ENCODE measurements around the gene CDKN1A. TPM values are rescaled to one million over a fixed set of nuclear protein-coding genes. Genes with fewer than 3 reads are reported as not detected.
"Not testable (repeated sequence)": the region's sequence is repeated elsewhere in the genome, so short reads cannot be mapped to it uniquely, and the experiment has no call there.

The CDKN1A gene
- total RNA-seq, 1 experiment from 2014 or later: 170 TPM

GRCh38 chr6:36717231-36717825 is 38.8 kb downstream of the CDKN1A start:
- DNase-seq (ENCODE audit: extremely low read depth, low read depth): no peak

DNA sequence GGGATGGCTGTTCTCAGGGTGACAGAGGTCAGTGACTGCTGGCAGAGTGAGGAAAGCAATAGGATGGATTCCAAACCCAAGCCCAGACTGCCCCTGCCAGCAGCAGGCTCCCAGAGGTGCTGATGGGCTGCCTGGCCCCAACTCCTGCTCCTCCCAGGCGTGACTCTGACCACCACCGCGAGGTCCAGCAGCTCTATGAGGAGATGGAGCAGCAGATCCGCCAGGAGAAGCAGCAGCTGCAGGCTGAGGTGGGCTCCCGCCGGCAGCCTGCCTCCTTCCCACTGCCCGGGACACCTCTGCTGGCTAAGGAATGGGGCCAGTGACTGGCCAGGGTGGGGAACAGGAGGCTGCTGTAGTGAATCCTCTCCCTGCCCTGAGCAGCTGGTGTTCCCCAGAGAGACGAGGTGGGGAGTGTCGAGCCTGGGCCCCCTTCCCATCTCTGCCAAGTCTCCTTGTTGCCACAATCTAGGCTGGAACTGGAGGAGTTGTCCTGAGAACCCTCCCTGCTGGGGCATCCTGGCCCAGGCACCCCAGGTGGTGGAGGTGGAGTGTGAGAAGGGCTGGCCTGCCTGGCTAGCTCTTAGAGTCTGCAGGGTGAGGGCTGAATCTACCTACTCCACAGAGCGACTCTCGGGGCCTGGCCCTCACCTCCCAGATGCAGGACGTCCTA is 39.5 kb downstream of the CDKN1A start:
- DNase-seq (ENCODE audit: extremely low read depth, low read depth): no peak

- DNase-seq (ENCODE audit: extremely low read depth, low read depth): no peak
Measured at GRCh38 chr6:36718560-36718959, 40.0 kb downstream of the CDKN1A start.

GRCh38 chr6:36719126-36719525 is 40.6 kb downstream of the CDKN1A start:
- no peak for DNase-seq (ENCODE audit: extremely low read depth, low read depth)

- DNase-seq (ENCODE audit: extremely low read depth, low read depth): no peak
Measured at GRCh38 chr6:36720251-36721141, 42.0 kb downstream of the CDKN1A start.

DNA sequence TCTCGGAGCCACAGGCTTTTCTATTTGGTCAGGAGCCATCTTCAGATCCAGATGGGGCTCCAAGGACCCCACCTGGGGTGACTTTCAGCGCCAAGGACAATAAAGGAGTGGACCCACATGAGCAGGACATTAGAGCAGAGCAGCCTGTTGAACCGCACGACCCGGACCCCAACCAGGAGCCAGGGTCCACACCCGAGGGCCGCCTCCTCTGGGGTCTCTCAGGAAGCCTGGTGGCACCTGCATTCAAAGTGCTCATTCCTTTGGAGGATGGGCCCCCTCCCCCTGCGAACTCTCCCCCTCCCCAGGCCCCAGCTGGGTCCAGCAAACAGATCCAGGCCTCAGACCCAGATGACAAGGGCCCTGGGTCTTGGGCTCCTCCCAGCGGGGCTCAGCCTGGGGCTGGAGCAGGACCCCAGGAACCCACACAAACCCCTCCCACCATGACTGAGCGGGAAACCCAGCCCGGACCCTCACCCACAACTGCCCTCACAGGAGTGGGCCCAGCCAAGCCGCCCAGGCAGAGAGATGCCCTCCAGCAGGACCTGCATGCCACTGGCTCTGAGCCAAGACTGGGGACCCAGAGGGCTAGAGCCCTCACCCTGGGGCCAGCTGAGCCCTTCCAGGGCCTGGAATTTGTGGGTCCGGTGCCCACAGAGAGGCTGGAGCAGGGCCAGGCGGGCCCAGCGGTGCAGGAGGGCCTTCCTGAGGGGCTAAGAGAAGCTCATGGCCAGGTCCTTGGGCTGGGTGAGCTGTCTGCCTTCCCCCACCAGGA is 43.0 kb downstream of the CDKN1A start:
- no peak for DNase-seq (ENCODE audit: extremely low read depth, low read depth)

- DNase-seq (ENCODE audit: extremely low read depth, low read depth): no peak
Measured at GRCh38 chr6:36722365-36722764, 43.9 kb downstream of the CDKN1A start.

DNA sequence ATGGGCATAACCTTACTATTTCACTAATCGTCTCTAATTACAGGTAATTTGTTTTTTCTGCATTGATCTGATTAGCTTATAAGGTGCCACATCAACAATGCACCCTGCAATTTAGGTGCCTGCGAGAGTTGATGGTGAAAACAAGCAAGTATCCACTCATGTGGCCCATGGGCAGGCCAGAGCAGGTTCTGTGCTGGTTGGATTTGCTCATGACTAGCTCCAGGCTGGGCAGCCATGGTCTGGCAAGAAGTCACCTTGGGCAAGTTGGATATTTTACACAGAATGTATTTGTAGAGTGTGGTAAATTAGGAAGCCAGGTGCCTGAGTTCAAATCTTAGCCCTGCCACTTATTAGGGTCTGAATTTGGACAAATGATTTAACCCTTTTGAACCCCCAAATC is 44.4 kb downstream of the CDKN1A start:
- DNase-seq (ENCODE audit: extremely low read depth, low read depth): no peak

DNA sequence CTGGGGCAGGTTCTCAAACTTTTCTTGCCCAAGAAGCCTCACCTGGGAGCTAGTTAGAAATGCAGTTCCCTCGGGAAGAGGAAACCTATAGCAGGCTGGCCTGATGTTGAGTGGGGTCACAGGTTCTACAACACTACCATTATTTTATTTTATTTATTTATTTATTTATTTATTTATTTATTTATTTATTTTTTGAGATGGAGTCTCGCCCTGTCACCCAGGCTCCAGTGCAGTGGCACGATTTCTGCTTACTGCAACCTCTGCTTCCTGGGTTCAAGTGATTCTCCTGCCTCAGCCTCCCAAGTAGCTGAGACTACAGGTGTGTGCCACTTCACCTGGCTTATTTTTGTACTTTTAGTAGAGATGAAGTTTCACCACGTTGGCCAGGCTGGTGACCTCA is 45.5 kb downstream of the CDKN1A start:
- DNase-seq (ENCODE audit: extremely low read depth, low read depth): not testable (repeated sequence)

GRCh38 chr6:36724514-36725390 is 46.2 kb downstream of the CDKN1A start:
- peak; percentile 60 for DNase-seq (ENCODE audit: extremely low read depth, low read depth)

- no peak for DNase-seq (ENCODE audit: extremely low read depth, low read depth)
Measured at GRCh38 chr6:36725581-36725980, 47.1 kb downstream of the CDKN1A start.

GRCh38 chr6:36727505-36728021 is 49.0 kb downstream of the CDKN1A start:
- DNase-seq (ENCODE audit: extremely low read depth, low read depth): no peak

GRCh38 chr6:36728289-36729160 is 50.0 kb downstream of the CDKN1A start:
- no peak for DNase-seq (ENCODE audit: extremely low read depth, low read depth)

- no peak for DNase-seq (ENCODE audit: extremely low read depth, low read depth)
Measured at GRCh38 chr6:36729161-36729524, 50.6 kb downstream of the CDKN1A start.

- no peak for DNase-seq (ENCODE audit: extremely low read depth, low read depth)
Measured at GRCh38 chr6:36730424-36731380, 52.2 kb downstream of the CDKN1A start.

GRCh38 chr6:36731622-36732310 is 53.3 kb downstream of the CDKN1A start:
- no peak for DNase-seq (ENCODE audit: extremely low read depth, low read depth)

DNA sequence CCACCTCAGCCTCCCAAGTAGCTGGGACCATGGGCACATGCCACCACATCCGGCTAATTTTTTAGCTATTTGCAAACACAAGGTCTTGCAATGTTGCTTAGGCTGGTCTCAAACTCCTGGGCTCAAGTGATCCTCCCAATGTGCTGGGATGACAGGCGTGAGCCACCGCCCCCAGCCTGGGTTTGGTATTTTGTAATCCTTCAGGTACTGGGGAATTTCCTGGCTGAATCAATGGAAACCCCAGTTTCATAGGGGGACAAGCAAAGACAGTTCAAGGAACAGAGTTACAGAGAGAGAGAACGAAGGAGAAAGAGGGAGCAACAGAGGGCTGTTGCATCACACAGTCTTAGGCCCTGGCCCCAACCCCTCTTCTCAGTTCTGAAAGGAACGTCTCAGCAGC is 54.8 kb downstream of the CDKN1A start:
- DNase-seq (ENCODE audit: extremely low read depth, low read depth): no peak

All from NCI-H460 (cell line).